GM19328 (cell line): ENCODE results near the gene IL1RAPL2.

ENCODE experiments used
- ATAC-seq: cut with Tn5 transposase; IDR thresholded peaks from one replicate; pipeline ENCODE4 v1.9.1; 2021; ENCODE audit warnings: mild to moderate bottlenecking, moderate library complexity; ENCODE audit not compliant: unreplicated experiment

Gene IL1RAPL2

DNA sequence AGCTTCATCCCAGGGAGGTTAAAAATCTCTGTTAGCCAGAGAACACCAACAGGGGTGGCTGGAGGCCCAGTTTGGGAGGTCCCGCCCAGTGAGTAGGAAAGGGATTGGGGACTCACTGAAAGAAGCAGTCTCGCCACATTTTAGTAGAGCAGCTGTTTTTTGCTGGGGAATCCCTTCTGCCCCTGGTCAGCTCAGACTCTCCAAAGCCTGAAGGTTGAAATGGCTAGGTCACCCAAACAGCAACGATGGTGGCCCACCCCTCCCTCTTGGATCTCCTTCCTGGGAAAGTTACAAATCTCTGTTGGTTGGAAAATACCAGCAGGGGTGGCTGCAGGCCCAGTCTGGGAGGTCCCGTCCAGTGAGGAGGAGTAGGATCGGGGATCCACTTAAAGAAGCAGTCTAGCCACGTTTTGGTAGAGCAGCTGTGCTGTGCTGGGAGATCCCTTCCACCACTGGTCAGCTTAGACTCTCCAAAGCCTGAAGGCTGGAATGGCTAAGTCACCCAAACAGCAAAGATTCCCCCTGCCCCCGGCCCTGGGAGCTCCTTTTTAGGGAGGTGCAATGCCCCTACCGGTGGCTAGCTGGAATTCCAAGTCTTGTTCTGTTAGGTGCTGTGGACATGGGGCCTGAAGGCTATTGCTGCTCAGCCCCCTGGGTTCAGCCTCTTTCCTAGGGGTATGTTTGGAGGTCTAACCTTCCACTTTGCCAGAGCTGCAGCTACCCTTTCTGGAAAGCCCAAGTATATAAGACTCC lies 694.5 kb downstream of the IL1RAPL2 start:
- no peak for ATAC-seq

DNA sequence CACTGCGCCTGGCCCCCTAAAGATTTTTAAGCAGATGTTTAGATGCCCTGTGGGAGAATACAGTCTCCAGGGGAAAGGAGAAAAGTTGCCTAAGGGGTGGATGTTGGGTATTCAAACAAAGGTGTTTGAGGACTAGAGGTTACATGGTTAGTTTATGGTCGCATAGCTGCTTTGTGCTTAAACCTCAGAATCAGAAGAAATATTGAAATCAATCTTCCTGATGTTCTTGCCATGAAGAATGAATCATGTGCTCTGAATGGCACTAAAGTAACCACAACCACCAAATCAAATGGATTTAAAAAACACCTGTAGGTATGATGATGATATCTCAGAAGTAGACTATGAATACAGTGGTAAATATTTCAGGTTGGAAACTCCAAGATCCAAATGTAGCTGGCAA lies 697.2 kb downstream of the IL1RAPL2 start:
- no peak for ATAC-seq

DNA sequence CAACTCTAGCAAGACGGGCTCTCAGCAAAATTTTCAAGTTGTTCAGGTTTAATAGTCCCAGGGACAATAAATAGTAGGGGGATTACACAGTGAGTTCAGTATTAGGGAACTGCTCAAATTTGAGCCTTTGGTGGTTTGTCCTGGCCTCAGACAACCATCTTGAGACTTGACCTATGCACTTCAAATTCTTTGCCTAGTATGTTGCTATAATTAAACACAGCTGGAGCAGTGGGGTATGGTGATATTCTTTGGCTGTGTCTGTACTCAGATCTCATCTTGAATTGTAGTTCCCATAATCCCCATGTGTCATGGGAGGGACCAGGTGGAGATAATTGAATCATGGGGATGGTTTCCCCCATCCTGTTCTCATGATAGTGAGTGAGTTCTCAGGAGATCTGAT lies 697.8 kb downstream of the IL1RAPL2 start:
- no peak for ATAC-seq

DNA sequence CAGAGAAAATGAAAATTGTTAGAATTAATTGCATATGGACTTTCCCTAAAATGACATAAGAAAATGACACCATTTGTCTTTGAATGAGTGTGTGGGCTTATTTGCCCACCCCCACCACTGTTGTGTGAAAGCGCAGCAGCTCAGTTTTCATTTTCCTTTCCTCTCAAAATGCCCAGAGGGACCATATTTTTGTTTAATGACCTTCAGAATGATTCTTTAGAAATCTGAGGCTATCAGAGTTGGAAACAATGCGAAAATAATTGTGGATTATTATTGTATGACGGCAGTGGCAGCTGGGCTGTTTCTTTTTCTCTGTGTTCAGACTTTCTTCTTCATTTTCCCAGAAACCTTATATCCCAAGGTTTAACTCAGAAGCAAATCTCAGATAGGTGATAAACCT lies 699.1 kb downstream of the IL1RAPL2 start:
- ATAC-seq = no peak

DNA sequence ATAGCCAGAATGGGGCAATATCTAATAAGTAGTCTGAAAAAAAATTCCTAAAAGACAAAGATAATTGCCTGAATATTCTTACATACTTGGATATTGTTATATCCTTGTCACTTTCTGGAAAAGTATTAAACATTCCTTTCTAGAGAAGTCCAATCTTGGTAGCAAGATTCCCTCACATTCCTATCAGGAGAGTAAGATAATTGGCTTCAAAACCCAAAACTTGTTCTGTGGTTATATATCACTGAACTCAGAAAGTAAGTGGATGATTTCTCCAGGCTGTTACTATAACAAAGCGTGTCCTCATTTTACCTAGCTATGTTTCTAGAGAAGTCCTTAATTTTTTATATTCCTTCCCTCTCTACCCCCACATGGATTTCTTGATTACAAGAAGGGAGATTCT lies 700.5 kb downstream of the IL1RAPL2 start:
- ATAC-seq = no peak

DNA sequence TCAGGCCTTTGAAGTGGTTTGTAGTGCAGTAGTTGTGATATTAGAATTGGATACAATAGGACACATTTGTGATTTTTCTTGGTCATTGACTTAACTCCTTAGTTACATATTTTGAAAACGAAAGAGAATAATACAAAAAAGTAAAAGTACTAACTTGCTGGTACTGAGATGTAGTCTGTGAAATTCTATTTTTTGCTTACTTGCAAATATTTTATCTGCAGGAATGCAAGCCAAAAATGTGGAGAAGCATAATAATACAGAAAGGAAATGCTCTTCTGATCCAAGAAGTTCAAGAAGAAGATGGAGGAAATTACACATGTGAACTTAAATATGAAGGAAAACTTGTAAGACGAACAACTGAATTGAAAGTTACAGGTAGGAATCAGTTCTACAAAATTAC lies 701.2 kb downstream of the IL1RAPL2 start:
- no peak for ATAC-seq

DNA sequence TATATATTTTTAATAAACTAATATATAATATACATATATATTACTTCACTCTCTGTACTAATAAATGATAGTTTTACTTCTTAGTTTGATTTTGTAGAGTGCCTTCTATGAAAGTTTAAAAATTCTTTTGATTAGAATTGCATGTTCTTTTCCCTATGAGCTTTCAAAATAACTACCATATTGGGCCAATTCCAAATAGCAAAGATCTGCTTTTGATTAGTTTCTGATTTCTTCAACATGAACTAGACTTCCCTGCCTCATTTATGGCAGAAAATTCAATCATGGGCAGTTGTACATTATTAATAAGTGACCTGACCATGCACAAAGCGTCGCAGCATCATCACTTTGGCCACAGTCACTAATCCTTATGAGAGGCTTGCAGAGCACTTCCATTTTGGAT lies 703.4 kb downstream of the IL1RAPL2 start:
- no peak for ATAC-seq

DNA sequence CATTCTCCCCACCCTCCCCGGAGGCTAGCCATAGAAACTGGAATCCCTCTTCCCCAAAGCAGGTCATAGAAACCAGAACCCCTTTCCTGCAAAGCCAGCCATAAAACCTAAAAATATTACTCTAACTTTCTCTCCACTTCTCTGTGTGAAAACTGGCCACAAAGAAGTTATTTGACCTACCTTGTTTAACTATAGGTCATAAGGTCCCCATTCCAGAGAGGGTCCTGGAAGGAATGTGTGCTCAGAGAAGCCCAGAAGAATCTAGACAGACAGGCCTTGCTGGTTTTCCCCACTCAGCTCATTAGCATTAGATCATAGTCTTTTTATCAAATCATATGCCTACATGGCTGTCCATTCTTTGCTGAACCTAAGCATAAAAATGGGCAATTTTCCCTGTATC lies 707.3 kb downstream of the IL1RAPL2 start:
- ATAC-seq = no peak

DNA sequence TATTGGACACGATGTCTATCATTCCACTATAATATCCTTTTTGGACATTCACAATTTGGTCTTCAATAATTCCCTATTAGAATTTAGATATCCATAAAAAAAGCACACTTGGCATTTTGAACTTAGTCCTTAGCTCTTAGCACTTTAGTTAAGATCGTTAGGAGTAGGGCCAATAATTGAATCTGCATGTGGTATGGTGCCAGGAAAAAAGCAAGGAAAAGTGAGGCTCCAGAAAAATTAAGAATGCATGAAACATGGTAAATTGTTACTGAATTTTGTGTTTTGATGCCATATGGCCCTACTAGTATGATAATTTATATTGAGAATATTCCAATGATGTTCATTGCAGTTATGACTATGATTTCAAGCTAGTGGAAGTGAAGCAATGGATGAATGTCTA lies 708.1 kb downstream of the IL1RAPL2 start:
- no peak for ATAC-seq

DNA sequence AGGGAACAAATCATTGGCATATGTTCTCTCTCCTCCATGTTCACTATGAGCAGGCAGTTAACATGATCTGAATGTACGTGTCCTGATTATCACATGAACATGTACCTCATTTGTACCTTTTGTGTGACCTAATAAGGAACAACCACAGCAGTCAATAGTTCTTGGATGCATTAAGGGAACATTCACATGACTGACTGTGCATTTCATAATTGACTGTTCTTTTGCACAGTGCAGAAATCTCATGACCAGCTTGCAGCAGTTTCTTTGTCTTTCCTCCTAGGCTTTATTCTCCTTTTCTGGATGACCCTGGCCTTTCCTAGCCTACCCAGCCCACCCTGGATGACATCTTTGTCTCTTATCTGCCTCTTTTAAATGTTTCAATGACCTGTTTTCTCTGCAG lies 711.1 kb downstream of the IL1RAPL2 start:
- no peak for ATAC-seq

DNA sequence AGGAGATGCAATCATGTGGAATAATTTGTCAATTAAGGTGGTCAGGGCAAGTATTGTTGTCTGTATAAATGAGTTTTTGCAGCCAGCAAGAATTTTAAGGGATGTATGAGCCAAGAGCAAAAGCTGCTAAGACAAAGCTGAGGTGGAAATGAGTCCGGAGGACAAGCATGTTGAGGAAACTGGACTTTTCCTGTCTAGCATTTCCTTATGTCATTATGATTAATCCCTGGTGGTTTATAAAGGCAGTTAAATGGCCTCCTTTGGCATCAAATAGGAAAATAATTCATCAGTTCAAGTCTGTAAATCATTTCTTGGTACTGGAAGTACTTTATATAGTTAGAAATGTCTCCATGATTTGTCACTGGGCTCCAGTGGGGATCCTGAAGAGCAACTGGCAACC lies 716.1 kb downstream of the IL1RAPL2 start:
- no peak for ATAC-seq

DNA sequence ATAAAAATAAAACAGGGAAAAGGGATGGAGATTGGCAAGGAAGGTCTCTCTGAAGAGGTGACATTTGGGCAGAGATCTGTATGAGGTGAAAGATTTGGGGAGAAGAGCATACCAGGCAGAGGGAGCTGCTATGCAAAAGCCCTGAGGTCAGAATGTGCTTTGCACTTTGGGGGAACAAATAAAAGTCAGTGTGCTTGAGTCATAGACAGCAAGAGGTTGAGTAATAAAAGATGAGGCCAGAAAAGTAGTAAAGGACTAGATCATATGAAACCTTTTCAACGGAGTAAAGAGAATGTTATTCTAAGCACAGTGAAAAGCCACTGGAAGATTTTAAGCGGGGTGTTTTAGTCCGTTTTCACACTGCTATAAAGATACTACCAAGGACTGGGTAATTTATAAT lies 731.0 kb downstream of the IL1RAPL2 start:
- no peak for ATAC-seq

DNA sequence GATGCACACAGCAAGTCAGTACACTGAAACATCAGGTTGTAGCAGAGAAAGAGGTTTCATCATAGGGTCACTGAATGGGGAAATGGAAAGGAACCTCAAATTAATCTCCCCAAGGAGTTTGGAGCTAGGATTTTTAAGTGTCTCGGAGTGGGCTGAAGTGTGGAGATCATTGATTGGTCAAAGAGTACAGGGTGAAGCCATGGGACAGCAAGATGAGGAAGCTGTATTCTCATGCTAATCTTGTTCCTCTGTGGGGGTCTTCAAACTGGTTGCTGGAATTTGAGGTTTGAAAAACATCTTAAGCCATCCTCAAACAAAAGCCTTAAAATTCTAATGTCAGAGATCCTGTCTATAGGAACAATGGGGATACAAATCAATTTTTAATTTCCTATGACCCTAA lies 733.3 kb downstream of the IL1RAPL2 start:
- ATAC-seq = no peak

DNA sequence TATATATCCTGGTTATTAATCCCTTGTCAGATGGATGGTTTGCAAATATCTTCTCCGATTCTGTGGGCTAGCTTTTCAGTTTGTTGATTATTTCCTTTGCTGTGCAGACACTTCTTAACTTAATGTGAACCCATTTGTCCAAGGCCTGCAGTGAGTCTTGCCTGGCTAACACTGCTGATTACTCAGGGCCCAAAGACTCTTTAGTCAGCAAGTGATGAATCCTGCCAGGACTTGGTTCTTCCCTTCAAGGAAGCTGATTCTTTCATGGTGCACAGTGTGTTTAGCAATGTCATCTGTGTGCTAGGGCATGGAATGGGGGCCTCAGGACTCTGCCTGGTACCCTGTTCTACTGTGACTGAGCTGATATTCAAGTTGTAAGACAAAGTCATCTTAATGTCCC lies 736.2 kb downstream of the IL1RAPL2 start:
- ATAC-seq = no peak

DNA sequence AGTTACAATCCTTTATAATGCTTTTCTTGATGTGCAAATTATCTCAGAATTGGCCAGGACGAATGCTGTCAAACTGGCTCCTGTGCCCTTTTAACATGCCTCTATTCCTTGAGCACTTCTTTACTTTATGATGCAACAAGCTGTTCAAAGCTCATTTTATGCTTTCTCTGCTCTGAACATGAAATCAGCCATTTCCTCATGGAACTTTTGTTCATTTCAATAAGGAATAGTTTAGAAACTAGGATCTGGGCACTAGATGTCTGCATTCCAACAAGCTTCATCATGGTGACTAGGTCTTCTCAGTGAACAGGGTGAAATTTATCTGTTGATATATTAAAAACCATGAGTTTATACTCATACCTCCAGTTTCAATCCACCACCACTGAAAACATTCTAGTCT lies 741.8 kb downstream of the IL1RAPL2 start:
- no peak for ATAC-seq

DNA sequence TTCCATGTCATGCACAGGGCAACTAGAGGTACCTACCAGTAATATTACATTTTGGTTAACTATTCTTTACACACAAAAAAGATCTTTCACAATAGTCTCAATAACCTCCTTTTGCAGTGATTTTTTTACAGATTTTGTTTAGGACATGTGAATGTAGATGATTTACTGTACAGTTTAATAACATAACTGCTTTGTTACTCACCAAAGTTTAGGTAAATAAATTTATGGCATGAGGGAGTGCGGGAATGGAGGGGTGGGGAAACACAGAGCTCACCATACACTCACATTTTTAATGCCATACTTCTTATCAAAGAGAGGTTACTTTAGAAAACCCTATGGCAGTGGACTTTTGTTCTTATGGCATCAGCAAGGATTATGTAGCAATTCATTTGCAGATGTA lies 747.6 kb downstream of the IL1RAPL2 start:
- no peak for ATAC-seq

DNA sequence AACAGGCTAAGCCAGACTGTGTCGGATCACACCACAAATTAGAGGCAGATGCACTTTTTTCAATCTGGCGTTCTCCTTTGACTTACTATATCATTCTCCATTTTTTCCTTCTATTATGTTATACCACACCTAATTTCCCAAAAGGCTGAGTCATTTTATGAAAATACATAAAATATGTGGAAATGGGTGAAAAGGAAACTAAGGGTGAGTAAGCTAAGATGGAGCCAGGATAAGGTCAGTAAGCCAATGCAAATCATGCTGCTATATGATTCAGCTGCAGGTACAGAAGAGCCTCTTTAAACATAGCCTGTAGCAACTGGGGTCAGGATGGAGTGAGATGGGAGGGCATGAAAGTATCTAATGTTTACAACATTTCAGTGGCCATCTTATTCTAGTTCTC lies 748.5 kb downstream of the IL1RAPL2 start:
- ATAC-seq = no peak

DNA sequence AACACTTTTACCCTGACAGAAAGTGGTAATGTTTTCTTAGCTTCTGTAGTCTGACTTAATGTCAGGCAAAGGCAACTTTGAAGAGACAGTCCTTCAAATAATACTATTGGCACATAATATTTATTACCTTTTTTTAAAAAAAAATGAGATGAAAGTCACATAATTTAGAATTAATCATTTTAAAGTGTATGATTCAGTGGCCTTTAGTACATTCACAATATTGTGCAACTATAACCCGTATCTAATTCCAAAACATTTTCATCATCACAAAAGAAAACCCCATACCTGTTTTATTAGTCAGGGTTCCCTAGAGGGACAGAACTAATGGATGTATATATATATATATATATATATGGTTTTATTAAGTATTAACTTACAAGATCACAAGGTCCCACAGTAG lies 749.2 kb downstream of the IL1RAPL2 start:
- no peak for ATAC-seq

DNA sequence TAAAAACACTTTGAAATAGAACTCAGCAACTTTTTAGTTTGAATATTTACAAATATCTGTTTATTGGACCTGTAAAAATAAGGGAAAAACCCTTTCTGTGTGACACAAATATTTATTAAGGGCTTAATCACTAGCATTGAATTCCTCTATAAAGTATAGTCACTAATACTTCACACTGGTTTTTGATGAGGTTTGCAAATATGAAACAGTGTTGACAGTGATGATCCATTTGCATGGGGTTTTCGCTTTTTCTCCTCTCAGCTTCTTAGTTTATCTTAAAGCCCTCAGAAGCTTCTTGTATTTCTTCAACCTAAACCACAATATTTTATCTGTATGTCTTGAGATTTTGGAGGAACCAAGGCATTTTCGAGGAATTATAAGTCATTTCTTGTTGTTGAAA lies 751.1 kb downstream of the IL1RAPL2 start:
- ATAC-seq = no peak

DNA sequence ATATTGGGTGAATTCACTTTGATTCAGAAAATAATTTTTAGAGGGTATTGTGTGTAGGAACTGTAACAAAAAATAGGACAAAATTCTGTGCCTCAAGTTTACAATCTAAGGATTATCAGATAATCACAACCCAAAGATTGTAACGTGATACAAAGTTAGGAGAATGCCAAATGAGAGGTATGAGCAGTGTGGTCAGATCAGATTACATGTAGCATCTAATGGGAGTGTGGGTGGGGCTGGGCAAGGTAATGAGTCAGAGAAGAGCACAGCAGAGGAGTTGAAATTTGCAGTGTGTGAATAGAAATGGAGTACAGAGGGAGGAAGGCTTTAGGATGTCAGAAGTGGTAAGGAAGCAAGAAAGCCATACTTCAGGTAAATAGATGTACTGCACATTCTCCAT lies 757.9 kb downstream of the IL1RAPL2 start:
- ATAC-seq = no peak

DNA sequence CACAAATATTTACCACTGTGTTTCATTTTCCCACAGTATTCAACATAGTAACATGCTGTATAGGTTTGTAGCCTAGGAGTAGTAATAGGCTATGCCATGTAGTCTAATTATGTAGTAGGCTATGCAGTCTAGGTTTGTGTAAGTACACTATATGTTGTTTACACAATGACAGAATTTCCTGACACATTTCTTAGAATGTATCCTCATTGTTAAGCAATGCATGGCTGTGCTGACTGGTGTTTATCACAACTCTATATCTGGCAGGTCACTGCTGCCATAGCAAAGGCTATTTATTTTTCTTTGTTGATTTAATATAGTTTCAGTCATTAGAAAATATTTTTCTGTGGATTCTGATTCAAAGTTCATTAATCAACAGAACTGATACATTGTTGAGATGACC lies 762.8 kb downstream of the IL1RAPL2 start:
- no peak for ATAC-seq

DNA sequence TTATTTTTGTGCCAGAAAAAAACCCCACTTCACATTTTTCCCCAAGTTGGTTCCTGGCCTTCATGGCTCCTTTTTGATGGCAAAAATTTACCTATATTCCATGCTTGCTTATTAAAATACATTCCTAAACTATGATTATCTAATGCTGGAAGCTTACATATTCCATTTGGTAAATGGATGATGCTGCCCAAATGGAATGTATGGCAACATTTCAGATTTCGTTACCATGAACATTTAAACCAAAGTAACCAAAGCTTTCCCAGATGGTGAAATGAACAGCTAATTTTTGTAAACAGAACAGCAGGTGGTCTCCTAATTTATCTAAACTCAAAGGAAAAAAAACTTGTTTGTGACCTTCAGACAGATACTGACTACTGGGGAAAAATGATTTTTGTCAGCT lies 765.2 kb downstream of the IL1RAPL2 start:
- ATAC-seq = no peak

DNA sequence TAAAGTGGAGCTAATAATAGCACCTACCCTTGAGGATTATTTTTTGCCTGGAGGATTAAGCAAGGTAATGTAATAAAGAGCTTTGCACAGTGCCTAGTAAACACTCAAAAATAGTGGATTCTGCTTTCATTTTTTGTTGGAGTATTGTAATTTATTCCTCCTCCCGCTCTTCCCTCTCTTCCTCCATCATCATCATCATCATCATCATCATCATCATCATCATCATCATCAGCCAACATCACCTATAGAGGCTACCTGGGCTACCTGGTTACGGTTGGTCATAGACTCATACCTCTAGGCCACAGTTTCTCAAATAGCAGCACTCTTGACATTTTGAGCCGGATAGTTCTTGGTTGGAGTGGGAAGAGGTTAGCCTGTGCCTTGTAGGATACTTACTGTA lies 781.4 kb downstream of the IL1RAPL2 start:
- ATAC-seq = no peak
